Measurements from ENCODE around the gene KIRREL3.

KIRREL3 gene

DNA sequence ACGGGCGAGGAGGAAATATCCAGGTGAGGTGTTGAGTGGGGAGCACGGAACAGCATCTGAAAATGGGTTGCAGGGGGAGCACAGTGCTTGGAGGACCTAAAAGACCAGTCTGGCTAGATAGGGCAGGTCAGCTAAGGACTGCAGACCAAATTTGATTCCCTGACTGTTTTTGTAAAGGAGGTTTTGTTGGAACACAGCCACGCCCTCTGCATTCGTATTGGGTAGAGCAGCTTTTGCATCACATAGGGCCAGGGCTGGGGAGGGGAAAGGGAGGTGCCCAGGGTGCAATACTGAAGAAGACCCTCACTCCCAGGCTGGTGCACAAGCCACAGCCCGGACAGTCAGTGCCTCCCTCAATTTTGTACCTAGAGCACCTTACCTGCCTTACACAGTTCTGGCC, 286.8 kb downstream of the KIRREL3 start:
- H3K27ac ChIP-seq, result no peak overlapping the region
- TF ChIP-seq, protein P1, sequence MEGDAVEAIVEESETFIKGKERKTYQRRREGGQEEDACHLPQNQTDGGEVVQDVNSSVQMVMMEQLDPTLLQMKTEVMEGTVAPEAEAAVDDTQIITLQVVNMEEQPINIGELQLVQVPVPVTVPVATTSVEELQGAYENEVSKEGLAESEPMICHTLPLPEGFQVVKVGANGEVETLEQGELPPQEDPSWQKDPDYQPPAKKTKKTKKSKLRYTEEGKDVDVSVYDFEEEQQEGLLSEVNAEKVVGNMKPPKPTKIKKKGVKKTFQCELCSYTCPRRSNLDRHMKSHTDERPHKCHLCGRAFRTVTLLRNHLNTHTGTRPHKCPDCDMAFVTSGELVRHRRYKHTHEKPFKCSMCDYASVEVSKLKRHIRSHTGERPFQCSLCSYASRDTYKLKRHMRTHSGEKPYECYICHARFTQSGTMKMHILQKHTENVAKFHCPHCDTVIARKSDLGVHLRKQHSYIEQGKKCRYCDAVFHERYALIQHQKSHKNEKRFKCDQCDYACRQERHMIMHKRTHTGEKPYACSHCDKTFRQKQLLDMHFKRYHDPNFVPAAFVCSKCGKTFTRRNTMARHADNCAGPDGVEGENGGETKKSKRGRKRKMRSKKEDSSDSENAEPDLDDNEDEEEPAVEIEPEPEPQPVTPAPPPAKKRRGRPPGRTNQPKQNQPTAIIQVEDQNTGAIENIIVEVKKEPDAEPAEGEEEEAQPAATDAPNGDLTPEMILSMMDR (conservative IDR thresholded peaks at IDR 0.05), result no peak

- no peak overlapping the region for H3K27ac ChIP-seq
- TF ChIP-seq, protein P1 (conservative IDR thresholded peaks at IDR 0.05), result no peak
Measured at GRCh38 chr11:126711977-126712625, 288.5 kb downstream of the KIRREL3 start.

DNA sequence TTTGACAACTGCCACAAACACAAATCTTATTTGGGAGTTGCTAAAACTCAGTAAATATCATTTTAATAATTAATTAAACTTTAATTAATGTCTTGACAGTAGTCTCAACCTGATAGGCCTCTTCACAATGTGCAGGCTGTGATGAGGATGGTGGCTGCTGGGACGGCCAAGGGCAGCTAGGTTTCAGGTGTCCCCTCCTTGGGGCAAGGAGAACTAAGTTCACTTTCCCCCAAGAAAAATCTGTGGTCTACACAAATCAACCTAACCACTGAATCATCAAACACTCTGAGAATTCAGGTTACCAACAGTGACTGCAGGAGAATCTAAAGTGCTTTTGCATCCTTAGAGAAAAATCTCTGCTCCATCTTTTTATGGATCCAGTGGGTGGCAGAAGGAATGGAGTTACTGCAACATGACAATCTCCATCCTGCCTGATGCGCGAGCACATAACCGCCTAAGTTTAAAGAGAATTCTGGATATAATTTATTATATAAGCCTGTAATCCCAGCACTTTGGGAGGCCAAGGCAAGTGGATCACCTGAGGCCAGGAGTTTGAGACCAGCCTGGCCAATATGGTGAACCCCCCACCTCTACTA, 289.7 kb downstream of the KIRREL3 start:
- no peak overlapping the region for H3K27ac ChIP-seq
- TF ChIP-seq, protein P1 (conservative IDR thresholded peaks at IDR 0.05), result no peak

DNA sequence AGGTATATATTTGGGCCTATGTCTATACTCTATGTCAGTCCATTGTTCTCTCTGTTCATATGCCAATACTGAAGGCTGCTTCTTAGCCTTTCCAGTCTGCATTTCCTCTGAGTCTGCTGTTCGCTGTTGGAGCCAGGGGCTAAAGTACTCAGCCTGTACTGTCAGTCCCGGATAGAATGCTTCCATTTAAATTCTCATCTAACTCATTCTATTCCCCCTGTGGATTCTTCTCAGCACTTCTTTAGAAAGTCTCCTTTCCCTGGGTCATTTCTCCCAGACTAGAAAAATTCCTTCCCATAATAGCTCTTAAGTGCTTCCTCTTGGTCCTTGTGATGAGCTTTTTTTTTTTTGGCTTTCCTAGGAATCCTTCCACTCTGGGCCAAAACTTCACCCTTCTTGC, 293.1 kb downstream of the KIRREL3 start:
- TF ChIP-seq, protein P1 (conservative IDR thresholded peaks at IDR 0.05), result no peak
- H3K27ac ChIP-seq, result no peak overlapping the region

DNA sequence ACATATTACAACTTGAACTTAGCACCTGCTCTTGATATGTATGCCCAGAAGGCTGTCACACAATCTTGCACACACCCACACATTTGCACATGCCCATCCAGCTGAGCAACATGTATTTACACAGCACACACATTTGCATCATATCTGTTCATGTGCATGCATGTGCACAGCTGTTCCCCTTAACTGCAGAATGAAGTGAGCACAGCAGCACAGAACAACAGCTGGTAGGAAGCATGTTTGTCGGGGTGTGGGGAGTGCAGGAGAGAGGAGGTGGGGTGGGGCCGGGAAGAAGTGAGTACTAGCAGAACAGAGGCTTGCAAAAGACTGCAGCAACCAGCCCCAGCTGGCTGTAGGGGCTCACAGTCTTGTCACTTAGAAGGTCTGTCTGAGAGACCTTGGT, 296.5 kb downstream of the KIRREL3 start:
- no peak overlapping the region for H3K27ac ChIP-seq
- TF ChIP-seq, protein P1 (conservative IDR thresholded peaks at IDR 0.05), result no peak

DNA sequence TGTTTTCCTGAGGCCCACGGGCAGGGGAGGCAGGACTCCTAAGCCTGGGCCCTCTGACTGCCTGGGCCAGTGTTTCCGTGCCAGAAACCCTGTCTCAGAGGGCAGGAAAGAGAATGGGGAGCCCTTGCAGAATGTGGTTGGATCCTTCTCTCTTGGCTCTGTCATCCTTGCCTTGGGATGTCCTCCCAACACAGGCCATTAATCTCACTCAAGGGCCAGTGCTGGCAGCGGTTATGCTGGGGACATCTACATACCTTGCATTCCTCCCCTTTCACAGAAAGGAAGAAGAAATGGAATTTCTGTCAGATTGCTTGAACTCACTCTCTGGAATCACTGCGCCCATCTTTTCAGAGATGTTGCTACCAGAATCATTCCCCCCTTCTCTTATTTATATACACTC, 296.9 kb downstream of the KIRREL3 start:
- TF ChIP-seq, protein P1 (conservative IDR thresholded peaks at IDR 0.05), result no peak
- no peak overlapping the region for H3K27ac ChIP-seq

GRCh38 chr11:126702987-126703386, 297.6 kb downstream of the KIRREL3 start:
- no peak overlapping the region for H3K27ac ChIP-seq
- TF ChIP-seq, protein P1 (conservative IDR thresholded peaks at IDR 0.05), result no peak
